Measurements from ENCODE around the gene AP2A2.

- TF ChIP-seq, protein P1, sequence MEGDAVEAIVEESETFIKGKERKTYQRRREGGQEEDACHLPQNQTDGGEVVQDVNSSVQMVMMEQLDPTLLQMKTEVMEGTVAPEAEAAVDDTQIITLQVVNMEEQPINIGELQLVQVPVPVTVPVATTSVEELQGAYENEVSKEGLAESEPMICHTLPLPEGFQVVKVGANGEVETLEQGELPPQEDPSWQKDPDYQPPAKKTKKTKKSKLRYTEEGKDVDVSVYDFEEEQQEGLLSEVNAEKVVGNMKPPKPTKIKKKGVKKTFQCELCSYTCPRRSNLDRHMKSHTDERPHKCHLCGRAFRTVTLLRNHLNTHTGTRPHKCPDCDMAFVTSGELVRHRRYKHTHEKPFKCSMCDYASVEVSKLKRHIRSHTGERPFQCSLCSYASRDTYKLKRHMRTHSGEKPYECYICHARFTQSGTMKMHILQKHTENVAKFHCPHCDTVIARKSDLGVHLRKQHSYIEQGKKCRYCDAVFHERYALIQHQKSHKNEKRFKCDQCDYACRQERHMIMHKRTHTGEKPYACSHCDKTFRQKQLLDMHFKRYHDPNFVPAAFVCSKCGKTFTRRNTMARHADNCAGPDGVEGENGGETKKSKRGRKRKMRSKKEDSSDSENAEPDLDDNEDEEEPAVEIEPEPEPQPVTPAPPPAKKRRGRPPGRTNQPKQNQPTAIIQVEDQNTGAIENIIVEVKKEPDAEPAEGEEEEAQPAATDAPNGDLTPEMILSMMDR (conservative IDR thresholded peaks at IDR 0.05): no peak
- no peak for TF ChIP-seq EZH2 (IDR thresholded peaks at IDR 0.05; ENCODE audit: low read depth)
These were observed 38.1 kb upstream of the AP2A2 start for GRCh38 chr11:887589-887988.

All from PC-9 (cell line).